GM23338 (cell line): ENCODE measurements around the gene CYP4F22.

ENCODE experiments used
- CTCF ChIP-seq, 2 experiments: fragments of 200-600 bp in 1 of 2; sonication (generic) in 1 of 2; conservative IDR thresholded peaks; 2 replicates each; pipeline versions ENCODE4 v1.5.1 to v1.6.1; 2016 to 2017; ENCODE audit warnings: antibody characterized with exemption in 2 of 2, low read depth in 2 of 2, mild to moderate bottlenecking in 2 of 2, moderate library complexity in 1 of 2
- EZH2 ChIP-seq: fragments of 200-600 bp; sonication (generic); IDR thresholded peaks from one replicate; pipeline ENCODE4 v1.8.0; 2017; ENCODE audit warnings: antibody characterized with exemption, mild to moderate bottlenecking, low read depth; ENCODE audit not compliant: unreplicated experiment
- JUNB ChIP-seq: IDR thresholded peaks from one replicate; pipeline ENCODE4 v1.6.1; 2016; ENCODE audit warnings: antibody characterized with exemption; ENCODE audit not compliant: unreplicated experiment
- POLR2AphosphoS5 ChIP-seq: IDR thresholded peaks from 2 replicates; pipeline ENCODE4 v1.6.1; 2016; ENCODE audit warnings: antibody characterized with exemption, low read depth
- REST ChIP-seq: IDR thresholded peaks from one replicate; pipeline ENCODE4 v1.6.1; 2018; ENCODE audit warnings: antibody characterized with exemption; ENCODE audit not compliant: unreplicated experiment

- TF ChIP-seq CTCF (conservative IDR thresholded peaks at IDR 0.05; ENCODE audit: low read depth in 2 of 2): no peak
- no peak for TF ChIP-seq EZH2
- TF ChIP-seq REST: no peak
- TF ChIP-seq JUNB: no peak
- no peak for TF ChIP-seq POLR2AphosphoS5
Measured at GRCh38 chr19:15570420-15570819, 62.1 kb downstream of the CYP4F22 start.
